Keratinocyte (primary cell): ENCODE data around the gene TCIRG1. TPM values are rescaled to one million over a fixed set of nuclear protein-coding genes. Genes with fewer than 3 reads are reported as not detected.
"Not testable (repeated sequence)": the region's sequence is repeated elsewhere in the genome, so short reads cannot be mapped to it uniquely, and the experiment has no call there.

Source experiments
- DNase-seq: peaks from one replicate; pipeline ENCODE4 v3.0.0-alpha.2; 2011; ENCODE audit warnings: low read depth, missing footprints, low spot score
- FAIRE-seq: peaks from 2 replicates; lab custom pipeline; 2011; peaks lifted over from hg19 to GRCh38; lab: Jason Lieb, UNC
- H2AFZ ChIP-seq: 2 replicates; pipeline ENCODE4 v1.6.0; 2012; ENCODE audit warnings: low read length, control low read depth, inconsistent platforms; ENCODE audit not compliant: control insufficient read depth
- H3K27ac ChIP-seq: 2 replicates; pipeline ENCODE4 v1.5.1; 2011; ENCODE audit warnings: low read length; ENCODE audit not compliant: control insufficient read depth, insufficient read depth
- H3K27me3 ChIP-seq: 3 replicates; pipeline ENCODE4 v1.6.0; 2011; ENCODE audit warnings: low read length; ENCODE audit not compliant: control insufficient read depth, insufficient read depth; ENCODE audit errors: extremely low read depth
- H3K36me3 ChIP-seq, 2 experiments: 2 replicates in 1 of 2; 3 replicates in 1 of 2; pipeline ENCODE4 v1.5.1; 2011; ENCODE audit warnings: low read length in 2 of 2, mild to moderate bottlenecking in 1 of 2; ENCODE audit not compliant: control insufficient read depth in 2 of 2, insufficient read depth in 2 of 2; ENCODE audit errors: extremely low read depth in 1 of 2
- H3K4me1 ChIP-seq: 3 replicates; pipeline ENCODE4 v1.5.1; 2011; ENCODE audit warnings: low read length; ENCODE audit not compliant: control insufficient read depth, insufficient read depth; ENCODE audit errors: extremely low read depth
- H3K4me2 ChIP-seq: 3 replicates; pipeline ENCODE4 v1.6.0; 2011; ENCODE audit warnings: low read depth, low read length; ENCODE audit not compliant: control insufficient read depth, insufficient read depth; ENCODE audit errors: extremely low read depth
- H3K4me3 ChIP-seq, 3 experiments: fragments of 200-600 bp in 1 of 3; sonication (generic) in 1 of 3; 2 replicates in 2 of 3; 3 replicates in 1 of 3; pipeline ENCODE4 v1.5.1; 2011 to 2016; ENCODE audit warnings: low read length in 3 of 3, mild to moderate bottlenecking in 3 of 3, control low read depth in 2 of 3, inconsistent platforms in 1 of 3, low read depth in 1 of 3, mixed read lengths in 1 of 3, mixed run types in 1 of 3, moderate library complexity in 1 of 3; ENCODE audit not compliant: control insufficient read depth in 2 of 3, insufficient read depth in 2 of 3; ENCODE audit errors: extremely low read depth in 1 of 3
- H3K79me2 ChIP-seq: 2 replicates; pipeline ENCODE4 v1.6.0; 2012; ENCODE audit warnings: low read length; ENCODE audit not compliant: control insufficient read depth, insufficient read depth
- H3K9ac ChIP-seq: 3 replicates; pipeline ENCODE4 v1.6.0; 2011; ENCODE audit warnings: low read length; ENCODE audit not compliant: control insufficient read depth, insufficient read depth; ENCODE audit errors: extremely low read depth
- H3K9me1 ChIP-seq: 3 replicates; pipeline ENCODE4 v1.6.0; 2011; ENCODE audit warnings: low read length; ENCODE audit not compliant: control insufficient read depth, insufficient read depth; ENCODE audit errors: extremely low read depth
- H3K9me3 ChIP-seq: 2 replicates; pipeline ENCODE4 v1.5.1; 2012; ENCODE audit warnings: low read depth, low read length; ENCODE audit not compliant: control insufficient read depth
- H4K20me1 ChIP-seq: 3 replicates; pipeline ENCODE4 v1.6.0; 2011; ENCODE audit warnings: low read length; ENCODE audit not compliant: control insufficient read depth, insufficient read depth; ENCODE audit errors: extremely low read depth
- CTCF ChIP-seq, 3 experiments: IDR thresholded peaks in 1 of 3; conservative IDR thresholded peaks in 1 of 3; optimal IDR thresholded peaks in 1 of 3; 2 replicates in 2 of 3; 3 replicates in 1 of 3; pipeline versions ENCODE3 to v1.5.1; 2011; ENCODE audit warnings: low read length in 3 of 3, mild to moderate bottlenecking in 3 of 3, moderate library complexity in 2 of 3, control low read depth in 1 of 3, inconsistent platforms in 1 of 3; ENCODE audit not compliant: insufficient read depth in 2 of 3; ENCODE audit errors: extremely low read depth in 1 of 3
- EZH2 ChIP-seq: IDR thresholded peaks from one replicate; pipeline ENCODE4 v1.6.1; 2012; ENCODE audit warnings: inconsistent platforms, mild to moderate bottlenecking, low read length, moderate library complexity
- dilution Hi-C: fragments of 300-500 bp; cut with MboI; formaldehyde crosslinking; loops from one replicate; pipeline ENCODE4 v1.7.0; 2020; ENCODE audit warnings: low sequenced_read_pairs; ENCODE audit not compliant: extremely low pct_ligation_motif_present
- polyA minus RNA-seq, 3 experiments: library from RNA; depleted of rRNA, polyadenylated mRNA; stranded (reverse); fragments of >200 nt; gene quantifications; 1 replicate in 1 of 3; 2 replicates in 1 of 3; 3 replicates in 1 of 3; pipeline ENCODE4 v1.2.3, GENCODE V29; 2011
- polyA plus RNA-seq, 5 experiments: library from polyadenylated mRNA; depleted of rRNA in 3 of 5; stranded (reverse) in 3 of 5; stranded (forward) in 1 of 5; unstranded in 1 of 5; fragments of >200 nt; gene quantifications; 1 replicate in 1 of 5; 2 replicates in 3 of 5; 3 replicates in 1 of 5; pipeline versions ENCODE4 v1.2.1 to v1.2.3, GENCODE V29; 2011 to 2012; ENCODE audit warnings: missing spikeins in 2 of 5, low read depth in 1 of 5, low replicate concordance in 1 of 5

Gene TCIRG1
- polyA plus RNA-seq (12.7 to 31.6 TPM (median 17.8 TPM) in 3 replicates), polyA minus RNA-seq (18.3 to 28.8 TPM (median 25.8 TPM) in 3 replicates)
- polyA plus RNA-seq (2011; ENCODE audit: low read depth): 7.2 TPM
- 3.3 and 6.7 TPM in 2 replicates for polyA plus RNA-seq (2011; cell fraction: cytosol; rRNA removed)
- 99.0 and 125 TPM in 2 replicates for polyA plus RNA-seq (2011; cell fraction: nucleus; rRNA removed)
- 8.9 and 26.0 TPM in 2 replicates for polyA plus RNA-seq (2012; ENCODE audit: low replicate concordance)
- polyA minus RNA-seq (2011; cell fraction: cytosol; rRNA and poly(A)+ RNA removed): 34.9 TPM
- polyA minus RNA-seq (2011; cell fraction: nucleus; rRNA and poly(A)+ RNA removed): 34.0 and 37.2 TPM in 2 replicates

GRCh38 chr11:68038718-68039525 is at the start of gene TCIRG1:
TSS of gene TCIRG1 (plus strand) at chr11:68039025. CDS start at chr11:68041272, 2,247 bp downstream.
- dilution Hi-C loops: no loop called here
- Histone ChIP-seq H3K27ac (peak within 1 kb of the TSS; percentile 26), H3K36me3 (peaks cover 4 to 6% of the 10 kb centered on the region in 2 experiments), H3K9ac (peak within 1 kb of the TSS; percentile 74), H2AFZ (peak within 1 kb of the TSS; percentile 83), H3K4me1 (peaks cover 7% of the 10 kb centered on the region), H3K79me2 (peaks cover 5% of the 10 kb centered on the region), H4K20me1 (no peaks in the 10 kb centered on the region), H3K9me3 (no peaks in the 10 kb centered on the region), H3K9me1 (no peaks in the 10 kb centered on the region), H3K27me3 (no peaks in the 10 kb centered on the region), H3K4me2 (peak within 1 kb of the TSS; percentile 87), H3K4me3 (peak within 1 kb of the TSS; percentile 68 to 84 (median 76))
- TF ChIP-seq EZH2 (no peak), CTCF (optimal IDR thresholded peaks at IDR 0.05 in 1 of 3, IDR thresholded peaks at IDR 0.05 in 1 of 3, conservative IDR thresholded peaks at IDR 0.05 in 1 of 3; ENCODE audit: extremely low read depth in 1 of 3, insufficient read depth in 2 of 3, low read length in 3 of 3) (no peak)
- peak; percentile 55 for FAIRE-seq
- peak; percentile 41 for DNase-seq

GRCh38 chr11:67990546-67991346 is 48.1 kb upstream of the TCIRG1 start:
- H3K79me2 ChIP-seq, H3K9me1 ChIP-seq, H3K9ac ChIP-seq, H3K27me3 ChIP-seq, H3K4me1 ChIP-seq, H3K36me3 ChIP-seq, dilution Hi-C loops, H3K9me3 ChIP-seq, DNase-seq, H3K4me3 ChIP-seq, H2AFZ ChIP-seq, H3K27ac ChIP-seq, H4K20me1 ChIP-seq, FAIRE-seq: not testable (repeated sequence)
- peak overlapping the region; percentile 16 for H3K4me2 ChIP-seq

- H3K9me3 ChIP-seq, H3K27ac ChIP-seq, dilution Hi-C loops: not testable (repeated sequence)
These were observed 47.3 kb upstream of the TCIRG1 start for GRCh38 chr11:67991347-67992121.

More at GRCh38 chr11:67991347-67992121, 47.3 kb upstream of the TCIRG1 start:
- not testable (repeated sequence) for H3K79me2 ChIP-seq, H3K4me3 ChIP-seq, H3K9me1 ChIP-seq, H3K27me3 ChIP-seq, H3K36me3 ChIP-seq, H3K4me2 ChIP-seq, H3K9ac ChIP-seq, H3K4me1 ChIP-seq, H2AFZ ChIP-seq, H4K20me1 ChIP-seq, FAIRE-seq, DNase-seq
